Skeletal muscle tissue (tissue), 4 donors: ENCODE measurements around the gene RBFA. TPM values are rescaled to one million over a fixed set of nuclear protein-coding genes. Genes with fewer than 3 reads are reported as not detected.

Experiments used
- H3K27ac ChIP-seq: one replicate; pipeline ENCODE4 v1.7.0; 2013; ENCODE audit warnings: mild to moderate bottlenecking, low read depth, low read length, inconsistent platforms
- H3K27me3 ChIP-seq, 3 donors: one replicate each; pipeline ENCODE4 v1.7.0; 2013; ENCODE audit warnings: low read length in 3 of 3; ENCODE audit not compliant: control insufficient read depth in 3 of 3, insufficient read depth in 3 of 3
- H3K36me3 ChIP-seq, 3 donors: one replicate each; pipeline ENCODE4 v1.7.0; 2013; ENCODE audit warnings: low read length in 3 of 3; ENCODE audit not compliant: control insufficient read depth in 3 of 3, insufficient read depth in 3 of 3
- H3K4me1 ChIP-seq, 3 donors: one replicate each; pipeline ENCODE4 v1.7.0; 2013; ENCODE audit warnings: low read length in 3 of 3, mild to moderate bottlenecking in 3 of 3; ENCODE audit not compliant: control insufficient read depth in 3 of 3, insufficient read depth in 3 of 3
- H3K4me3 ChIP-seq, 3 donors: one replicate each; pipeline ENCODE4 v1.7.0; 2013; ENCODE audit warnings: low read length in 3 of 3
- H3K9ac ChIP-seq, 3 donors: one replicate each; pipeline ENCODE4 v1.7.0; 2013; ENCODE audit warnings: low read length in 3 of 3, mild to moderate bottlenecking in 3 of 3, moderate library complexity in 2 of 3, low read depth in 1 of 3
- H3K9me3 ChIP-seq, 3 donors: one replicate each; pipeline ENCODE4 v1.7.0; 2013; ENCODE audit warnings: low read length in 3 of 3; ENCODE audit not compliant: control insufficient read depth in 3 of 3
- total RNA-seq: library from RNA; depleted of rRNA; stranded (reverse); fragments of >200 nt; gene quantifications from one replicate; pipeline ENCODE4 v1.2.3, GENCODE V29; 2014
- donor health status: Osteomylitis.

Gene RBFA
- total RNA-seq, 1 donor from 2014 or later: 30.8 TPM

GRCh38 chr18:80040515-80040914 lies 6.3 kb downstream of the RBFA start:
- peaks cover 21 to 38% (median 32%) of the 10 kb centered on the region in 3 donors for H3K36me3 ChIP-seq

DNA sequence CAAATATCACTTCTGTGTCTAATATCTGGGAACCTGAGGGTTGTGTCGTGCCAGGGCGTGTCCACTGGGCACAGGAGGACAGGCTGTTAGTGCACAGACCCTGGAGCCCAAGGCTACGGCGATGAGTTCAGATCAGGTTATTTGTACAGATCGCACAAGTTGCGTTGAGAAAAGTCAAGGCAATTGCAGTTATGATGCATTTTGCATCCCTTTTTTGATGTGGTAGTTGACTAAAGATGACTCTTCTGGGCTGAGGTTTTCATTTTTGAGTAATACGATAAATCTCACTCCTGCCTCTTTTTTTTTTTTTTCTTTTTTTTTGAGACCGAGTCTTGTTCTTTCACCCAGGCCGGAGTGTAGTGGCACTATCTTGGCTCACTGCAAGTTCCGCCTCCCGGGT lies 7.2 kb downstream of the RBFA start:
- H3K27me3 ChIP-seq: no peaks in the 10 kb centered on the region
- no peak overlapping the region for H3K9ac ChIP-seq
- no peak overlapping the region for H3K27ac ChIP-seq
- no peak overlapping the region for H3K4me3 ChIP-seq
- peaks cover 26 to 44% (median 40%) of the 10 kb centered on the region in 3 donors for H3K36me3 ChIP-seq
- H3K9me3 ChIP-seq: no peaks in the 10 kb centered on the region
- H3K4me1 ChIP-seq: no peaks in the 10 kb centered on the region

More at GRCh38 chr18:80040515-80040914, 6.3 kb downstream of the RBFA start:
- H3K9ac ChIP-seq: no peak overlapping the region
- H3K27me3 ChIP-seq: no peaks in the 10 kb centered on the region
- peaks cover 1 to 6% (median 4%) of the 10 kb centered on the region in 3 donors for H3K4me1 ChIP-seq
- no peak overlapping the region for H3K4me3 ChIP-seq
- no peak overlapping the region for H3K27ac ChIP-seq
- H3K9me3 ChIP-seq: no peaks in the 10 kb centered on the region

DNA sequence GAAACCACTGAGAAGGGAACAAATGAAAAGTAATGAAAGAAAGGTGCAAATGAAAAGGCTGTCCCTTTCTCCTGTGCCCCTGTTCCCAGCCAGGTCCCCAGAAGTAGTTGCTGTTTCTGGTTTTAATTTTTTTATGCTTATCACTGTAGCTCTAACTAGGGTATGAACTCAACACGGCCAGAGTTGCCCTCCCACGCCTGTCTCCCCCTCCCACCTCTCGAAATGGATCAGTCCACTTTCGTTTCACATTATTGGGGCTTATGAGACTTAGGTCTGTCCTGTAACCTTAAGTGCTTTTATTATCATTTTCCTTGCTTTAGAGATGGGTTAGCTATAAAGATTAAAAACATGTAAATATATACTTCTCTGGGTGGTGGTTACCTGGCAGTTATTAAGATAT lies 8.6 kb downstream of the RBFA start:
- Histone ChIP-seq H3K9ac (no peak overlapping the region), H3K36me3 (peaks cover 26 to 48% (median 35%) of the 10 kb centered on the region in 3 donors), H3K4me3 (no peak overlapping the region), H3K27ac (no peak overlapping the region), H3K27me3 (no peaks in the 10 kb centered on the region), H3K9me3 (no peaks in the 10 kb centered on the region), H3K4me1 (no peaks in the 10 kb centered on the region)

GRCh38 chr18:80044072-80044471 lies 9.8 kb downstream of the RBFA start:
- Histone ChIP-seq H3K36me3 (peaks cover 26 to 48% (median 34%) of the 10 kb centered on the region in 3 donors), H3K4me1 (no peaks in the 10 kb centered on the region), H3K9ac (no peak overlapping the region), H3K9me3 (no peaks in the 10 kb centered on the region), H3K27me3 (no peaks in the 10 kb centered on the region), H3K27ac (no peak overlapping the region), H3K4me3 (no peak overlapping the region)

- Histone ChIP-seq H3K36me3 (peaks cover 37 to 64% (median 41%) of the 10 kb centered on the region in 3 donors), H3K9me3 (no peaks in the 10 kb centered on the region), H3K4me3 (no peak overlapping the region), H3K4me1 (no peaks in the 10 kb centered on the region), H3K27ac (no peak overlapping the region), H3K9ac (no peak overlapping the region), H3K27me3 (no peaks in the 10 kb centered on the region)
These were observed 11.8 kb downstream of the RBFA start for GRCh38 chr18:80046011-80046410.

DNA sequence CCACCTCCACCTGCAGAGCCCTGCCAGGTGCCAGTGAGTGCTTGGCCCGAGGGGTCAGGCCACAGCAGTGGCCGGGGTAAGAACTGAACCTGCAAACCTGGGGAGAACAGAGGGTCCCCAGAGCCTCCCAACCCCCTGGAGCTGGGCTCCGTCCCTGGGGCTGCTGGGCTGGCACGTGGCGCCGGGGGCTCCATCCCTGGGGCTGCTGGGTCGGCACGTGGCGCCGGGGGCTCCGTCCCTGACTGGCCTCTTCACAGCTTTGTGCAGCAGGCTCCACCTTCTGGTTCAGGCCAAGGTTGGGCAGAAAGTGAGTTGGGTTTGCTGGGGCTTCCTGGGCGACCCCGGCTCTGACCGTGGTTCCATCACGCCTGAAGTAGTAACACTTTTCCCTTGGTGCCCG lies 12.2 kb downstream of the RBFA start:
- H3K4me1 ChIP-seq: no peaks in the 10 kb centered on the region
- peaks cover 39 to 67% (median 41%) of the 10 kb centered on the region in 3 donors for H3K36me3 ChIP-seq
- H3K4me3 ChIP-seq: no peak overlapping the region
- H3K27ac ChIP-seq: no peak overlapping the region
- no peak overlapping the region for H3K9ac ChIP-seq
- H3K9me3 ChIP-seq: no peaks in the 10 kb centered on the region
- no peaks in the 10 kb centered on the region for H3K27me3 ChIP-seq

DNA sequence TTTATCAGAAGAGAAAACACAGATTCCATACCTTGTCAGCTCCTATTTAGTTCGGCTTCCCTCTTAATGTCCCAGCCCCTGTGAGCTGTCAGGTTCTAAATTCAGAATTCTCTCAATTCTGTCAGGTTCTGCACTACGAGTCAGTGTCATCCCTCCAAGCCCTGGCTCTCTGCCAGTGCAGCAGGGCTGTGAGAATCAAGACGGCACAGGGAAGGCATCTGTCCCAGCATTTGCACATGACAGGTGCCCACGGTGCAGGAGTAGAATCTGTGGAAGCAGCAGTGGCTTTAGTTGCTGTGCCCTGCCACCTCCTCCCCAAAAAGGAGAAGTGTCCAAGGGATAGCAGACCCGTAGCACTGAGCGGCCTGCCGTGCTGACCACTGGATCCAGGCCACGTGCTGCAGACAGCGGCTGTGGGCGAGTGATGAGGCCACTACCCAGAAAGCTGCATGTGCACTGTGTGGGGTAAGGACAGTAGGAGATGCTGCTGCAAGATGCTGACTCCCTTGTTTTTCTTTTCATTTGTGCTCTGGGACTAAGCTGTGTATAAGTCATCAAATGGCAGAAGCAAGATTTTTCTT lies 12.8 kb downstream of the RBFA start:
- H3K27ac ChIP-seq: no peak overlapping the region
- peaks cover 39 to 70% (median 45%) of the 10 kb centered on the region in 3 donors for H3K36me3 ChIP-seq
- H3K4me1 ChIP-seq: no peaks in the 10 kb centered on the region
- H3K9ac ChIP-seq: no peak overlapping the region
- no peaks in the 10 kb centered on the region for H3K27me3 ChIP-seq
- H3K4me3 ChIP-seq: no peak overlapping the region
- no peaks in the 10 kb centered on the region for H3K9me3 ChIP-seq

DNA sequence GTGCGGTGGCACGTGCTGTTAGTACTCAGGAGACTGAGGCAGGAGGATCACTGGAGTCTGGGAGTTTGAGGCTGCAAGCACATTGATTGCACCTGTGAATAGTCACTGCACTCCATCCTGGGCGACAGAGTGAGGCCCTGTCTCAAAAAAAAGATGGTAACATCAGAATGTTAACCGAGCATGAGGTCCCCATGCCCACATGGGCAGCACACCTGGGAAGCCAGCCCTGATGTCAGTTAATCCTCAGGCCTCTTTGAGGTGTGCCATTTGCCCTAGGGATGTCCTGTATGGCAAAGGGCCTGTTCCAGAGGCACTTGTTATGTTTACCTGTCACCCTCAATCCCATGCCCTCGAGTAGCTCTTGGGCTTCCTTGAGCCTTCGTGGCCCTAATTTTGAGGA lies 16.6 kb downstream of the RBFA start:
- Histone ChIP-seq H3K27ac (no peak overlapping the region), H3K9me3 (peaks cover 0 to 6% (median 6%) of the 10 kb centered on the region in 3 donors), H3K27me3 (no peaks in the 10 kb centered on the region), H3K9ac (no peak overlapping the region), H3K4me3 (no peak overlapping the region), H3K4me1 (no peaks in the 10 kb centered on the region), H3K36me3 (peaks cover 25 to 47% (median 28%) of the 10 kb centered on the region in 3 donors)

DNA sequence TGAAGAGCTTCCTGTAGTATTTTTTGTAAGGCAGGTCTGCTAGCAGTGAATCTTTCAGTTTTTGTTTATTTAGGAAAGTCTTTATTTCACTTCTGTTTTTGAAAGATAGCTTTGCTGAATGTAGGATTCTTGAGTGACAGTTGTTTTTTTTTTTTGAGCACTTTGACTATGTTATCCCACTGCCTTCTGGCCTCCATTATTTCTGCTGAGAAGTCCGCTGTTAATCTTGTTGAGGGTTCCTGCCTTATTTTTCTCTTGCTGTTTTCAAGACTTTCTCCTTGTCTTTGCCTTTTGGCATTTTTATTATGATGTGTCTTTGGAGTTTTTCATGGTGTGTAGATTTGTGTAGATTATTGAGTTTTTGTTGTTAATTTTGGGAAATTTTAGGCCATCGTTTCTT lies 21.9 kb downstream of the RBFA start:
- no peak overlapping the region for H3K27ac ChIP-seq
- peaks cover 2 to 6% (median 6%) of the 10 kb centered on the region in 3 donors for H3K36me3 ChIP-seq
- no peak overlapping the region for H3K9ac ChIP-seq
- no peak overlapping the region for H3K4me3 ChIP-seq
- H3K27me3 ChIP-seq: no peaks in the 10 kb centered on the region
- peaks cover 2 to 9% (median 6%) of the 10 kb centered on the region in 3 donors for H3K9me3 ChIP-seq
- no peaks in the 10 kb centered on the region for H3K4me1 ChIP-seq

DNA sequence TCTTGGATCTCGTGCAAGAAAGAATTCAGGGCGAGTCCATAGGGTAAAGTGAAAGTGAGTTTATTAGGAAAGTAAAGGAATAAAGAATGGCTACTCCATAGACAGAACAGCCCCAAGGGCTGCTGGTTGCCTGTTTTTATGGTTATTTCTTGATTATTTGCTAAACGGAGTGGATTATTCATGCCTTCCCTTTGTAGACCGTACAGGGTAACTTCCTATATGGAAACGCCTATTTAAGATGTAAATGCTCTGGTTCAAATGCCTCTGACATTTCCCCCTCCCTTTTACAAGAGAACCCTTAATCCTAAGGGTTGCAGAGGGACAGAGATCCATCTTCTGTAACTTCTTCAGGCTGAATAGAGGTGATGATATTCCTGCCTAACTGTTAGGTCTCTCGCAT lies 25.7 kb downstream of the RBFA start:
- no peak overlapping the region for H3K9ac ChIP-seq
- no peaks in the 10 kb centered on the region for H3K4me1 ChIP-seq
- H3K27me3 ChIP-seq: no peaks in the 10 kb centered on the region
- no peak overlapping the region for H3K4me3 ChIP-seq
- H3K36me3 ChIP-seq: peaks cover 0 to 2% (median 0%) of the 10 kb centered on the region in 3 donors
- peaks cover under 1 to 6% (median 2%) of the 10 kb centered on the region in 3 donors for H3K9me3 ChIP-seq
- no peak overlapping the region for H3K27ac ChIP-seq
